PC-3 (cell line): ENCODE results near the gene SLC6A6. TPM values are rescaled to one million over a fixed set of nuclear protein-coding genes. Genes with fewer than 3 reads are reported as not detected.

Source experiments
- ATAC-seq: fragments of 200-7000 bp; cut with Tn5 transposase; 2 replicates; pipeline ENCODE4 v1.9.1; 2020; ENCODE audit warnings: mild to moderate bottlenecking, moderate library complexity
- BruUV-seq: library from RNA; stranded (reverse); fragments of 400-500 nt; replicated peaks from 2 replicates; lab custom pipeline; 2021; lab: Mats Ljungman, UMichigan
- CTCF ChIA-PET: fragments of 300-600 bp; sonication (Branson Sonifier 250); formaldehyde crosslinking; loops from one replicate; lab custom pipeline; 2022; ENCODE audit warnings: antibody characterized with exemption; lab: Charles Lee
- POLR2A ChIA-PET: fragments of 300-600 bp; sonication (Branson Sonifier 250); formaldehyde crosslinking; loops from one replicate; lab custom pipeline; 2022; ENCODE audit warnings: antibody characterized with exemption; ENCODE audit not compliant: unreplicated experiment; lab: Charles Lee
- DNase-seq: peaks from one replicate; pipeline ENCODE4 v3.0.0-alpha.2; 2015
- H2AFZ ChIP-seq: fragments of 300-600 bp; sonication (generic); 2 replicates; pipeline ENCODE4 v1.6.0; 2016; ENCODE audit warnings: antibody characterized with exemption, low read length
- H3F3A ChIP-seq: fragments of 300-600 bp; sonication (generic); one replicate; pipeline ENCODE4 v1.6.0; 2017; ENCODE audit warnings: antibody characterized with exemption, low read length, control low read depth, mild to moderate bottlenecking; ENCODE audit not compliant: unreplicated experiment
- H3K27ac ChIP-seq: fragments of 300-600 bp; sonication (generic); 2 replicates; pipeline ENCODE4 v1.5.1; 2016; ENCODE audit warnings: mild to moderate bottlenecking, low read length
- H3K27me3 ChIP-seq: fragments of 300-600 bp; sonication (generic); 2 replicates; pipeline ENCODE4 v1.6.1; 2016; ENCODE audit warnings: low read length, mixed read lengths
- H3K36me3 ChIP-seq: fragments of 300-600 bp; sonication (generic); 2 replicates; pipeline ENCODE4 v1.6.1; 2016; ENCODE audit warnings: low read depth, mixed run types, low read length, mixed read lengths
- H3K4me1 ChIP-seq: fragments of 300-600 bp; sonication (generic); 2 replicates; pipeline ENCODE4 v1.5.1; 2016; ENCODE audit warnings: low read length; ENCODE audit not compliant: insufficient read depth
- H3K4me2 ChIP-seq: fragments of 300-600 bp; sonication (generic); 2 replicates; pipeline ENCODE4 v1.6.0; 2016; ENCODE audit warnings: low read length
- H3K4me3 ChIP-seq: fragments of 300-600 bp; sonication (generic); 2 replicates; pipeline ENCODE4 v1.5.1; 2016; ENCODE audit warnings: mild to moderate bottlenecking, low read length, mixed read lengths
- H3K79me2 ChIP-seq: fragments of 300-600 bp; sonication (generic); 2 replicates; pipeline ENCODE4 v1.6.1; 2017; ENCODE audit warnings: low read length, mixed read lengths
- H3K9ac ChIP-seq: fragments of 300-600 bp; sonication (generic); 2 replicates; pipeline ENCODE4 v1.6.0; 2016; ENCODE audit warnings: mild to moderate bottlenecking, low read length
- H3K9me2 ChIP-seq: fragments of 300-600 bp; sonication (generic); replicated peaks from 2 replicates; pipeline ENCODE4 v1.6.1; 2016; ENCODE audit warnings: mixed run types, low read length, mixed read lengths
- H3K9me3 ChIP-seq: fragments of 300-600 bp; sonication (generic); 2 replicates; pipeline ENCODE4 v1.6.1; 2016; ENCODE audit warnings: low read length, mixed read lengths
- H4K20me1 ChIP-seq: fragments of 300-600 bp; sonication (generic); 2 replicates; pipeline ENCODE4 v1.6.1; 2016; ENCODE audit warnings: low read length, mixed read lengths
- CTCF ChIP-seq: fragments of 300-600 bp; sonication (generic); conservative IDR thresholded peaks from 2 replicates; pipeline ENCODE4 v1.5.1; 2017; ENCODE audit warnings: antibody characterized with exemption, low read depth, mild to moderate bottlenecking, low read length
- EZH2 ChIP-seq: fragments of 300-600 bp; sonication (generic); IDR thresholded peaks from one replicate; pipeline ENCODE4 v1.6.1; 2017; ENCODE audit warnings: antibody characterized with exemption, mild to moderate bottlenecking, low read length; ENCODE audit not compliant: unreplicated experiment
- EZH2phosphoT487 ChIP-seq: fragments of 300-600 bp; sonication (generic); IDR thresholded peaks from 2 replicates; pipeline ENCODE4 v1.6.1; 2018; ENCODE audit warnings: mild to moderate bottlenecking, antibody characterized with exemption, low read length, borderline replicate concordance
- intact Hi-C: fragments of 100-400 bp; cut with micrococcal nuclease; formaldehyde crosslinking; loops from 2 replicates; pipeline ENCODE4 v1.9.0; 2023
- total RNA-seq: library from RNA; depleted of rRNA; stranded (reverse); fragments of >200 nt; gene quantifications from 2 replicates; pipeline ENCODE4 v1.2.3, GENCODE V29; 2014

Gene SLC6A6
- total RNA-seq, 1 experiment from 2014 or later = 28.1 TPM

- Histone ChIP-seq H3K9me3 (no peaks in the 10 kb centered on the region), H3K27me3 (no peaks in the 10 kb centered on the region), H3K27ac (no peak overlapping the region), H4K20me1 (no peaks in the 10 kb centered on the region), H3K4me3 (no peak overlapping the region), H3K9me2 (no peaks in the 10 kb centered on the region), H3K4me1 (peaks cover 17% of the 10 kb centered on the region), H3F3A (no peaks in the 10 kb centered on the region), H3K9ac (no peak overlapping the region), H3K36me3 (peaks cover 4% of the 10 kb centered on the region; the same call in 1 of the 2 replicates), H3K4me2 (no peak overlapping the region), H3K79me2 (no peaks in the 10 kb centered on the region), H2AFZ (no peak overlapping the region)
- BruUV-seq = no TSS peak
- ChIA-PET CTCF (no interaction called here), POLR2A (no interaction called here)
- intact Hi-C loops = no loop called here
- DNase-seq = no peak
- TF ChIP-seq CTCF = no peak
- TF ChIP-seq EZH2 = no peak
- TF ChIP-seq EZH2phosphoT487 = no peak
- no peak for ATAC-seq
Observed at GRCh38 chr3:14487821-14488220, 85.4 kb downstream of the SLC6A6 start.

- no peaks in the 10 kb centered on the region for H3F3A ChIP-seq
- ATAC-seq (no peak), DNase-seq (no peak)
- TF ChIP-seq CTCF (no peak), EZH2 (no peak), EZH2phosphoT487 (no peak)
- no peak overlapping the region for H3K9ac ChIP-seq
- POLR2A ChIA-PET = interaction anchor here (0.6 kb wide), 1 partner anchor 117 kb away, joined by 7 read pairs; no protein-coding TSS in a partner anchor
- CTCF ChIA-PET = interaction anchor here (0.6 kb wide), 1 partner anchor 12 kb away, joined by 3 read pairs; no protein-coding TSS in a partner anchor
- no peak overlapping the region for H3K4me3 ChIP-seq
- intact Hi-C loops = no loop called here
- H3K9me3 ChIP-seq = no peaks in the 10 kb centered on the region
- H2AFZ ChIP-seq = no peak overlapping the region
- no peaks in the 10 kb centered on the region for H3K79me2 ChIP-seq
- H3K9me2 ChIP-seq = no peaks in the 10 kb centered on the region
- no peak overlapping the region for H3K4me2 ChIP-seq
- H3K36me3 ChIP-seq = peaks cover 4% of the 10 kb centered on the region; the same call in 1 of the 2 replicates
- peaks cover 17% of the 10 kb centered on the region for H3K4me1 ChIP-seq
- H3K27me3 ChIP-seq = no peaks in the 10 kb centered on the region
- H3K27ac ChIP-seq = no peak overlapping the region
- no TSS peak for BruUV-seq
- no peaks in the 10 kb centered on the region for H4K20me1 ChIP-seq
Observed at GRCh38 chr3:14488286-14489041, 86.1 kb downstream of the SLC6A6 start.

GRCh38 chr3:14489641-14490040 lies 87.2 kb downstream of the SLC6A6 start:
- DNase-seq (no peak), ATAC-seq (no peak)
- ChIA-PET CTCF (no interaction called here), POLR2A (interaction anchor here (0.5 kb wide), 1 partner anchor 19 kb away, joined by 14 read pairs; no protein-coding TSS in a partner anchor)
- Histone ChIP-seq H3K9me3 (no peaks in the 10 kb centered on the region), H3K9ac (no peak overlapping the region), H3K4me1 (peaks cover 17% of the 10 kb centered on the region), H3K4me2 (no peak overlapping the region), H3K4me3 (no peak overlapping the region), H3K36me3 (peaks cover 2% of the 10 kb centered on the region; the same call in 1 of the 2 replicates), H3F3A (no peaks in the 10 kb centered on the region), H3K27ac (no peak overlapping the region), H2AFZ (no peak overlapping the region), H3K9me2 (no peaks in the 10 kb centered on the region), H4K20me1 (no peaks in the 10 kb centered on the region), H3K79me2 (no peaks in the 10 kb centered on the region), H3K27me3 (no peaks in the 10 kb centered on the region)
- intact Hi-C loops = no loop called here
- no TSS peak for BruUV-seq
- TF ChIP-seq EZH2 = no peak
- TF ChIP-seq CTCF = no peak
- no peak for TF ChIP-seq EZH2phosphoT487
